ENCODE data around the gene DECR2. TPM values are rescaled to one million over a fixed set of nuclear protein-coding genes. Genes with fewer than 3 reads are reported as not detected.

DECR2 gene
- total RNA-seq, 1 donor from 2014 or later: 7.1 TPM

GRCh38 chr16:399340-400019 is 2.2 kb upstream of the DECR2 start:
- H3K27ac Mint-ChIP-seq: no peak overlapping the region
- Histone ChIP-seq H3K4me3 (no peak overlapping the region), H4K20me1 (ENCODE audit: low read depth) (peaks cover 26% of the 10 kb centered on the region), H3K27ac (no peak overlapping the region), H3K27me3 (peaks cover 2% of the 10 kb centered on the region), H3K9me3 (ENCODE audit: low read depth) (no peaks in the 10 kb centered on the region), H3K9ac (no peak overlapping the region), H3F3A (ENCODE audit: low read depth) (peaks cover 70% of the 10 kb centered on the region), H3K79me2 (ENCODE audit: low read depth) (peaks cover 6% of the 10 kb centered on the region), H3K4me1 (peaks cover 7% of the 10 kb centered on the region), H2AFZ (replicated peaks) (no peak overlapping the region), H3K4me2 (no peak overlapping the region), H3K36me3 (no peaks in the 10 kb centered on the region)
- peak overlapping the region; percentile 81 for H3K4me3 Mint-ChIP-seq
- no peak for TF ChIP-seq EZH2phosphoT487 (IDR thresholded peaks at IDR 0.05)
- no peak for TF ChIP-seq CTCF (IDR thresholded peaks at IDR 0.05)
- no peak for TF ChIP-seq EZH2 (IDR thresholded peaks at IDR 0.05)
- peaks cover 23% of the 10 kb centered on the region for H3K4me1 Mint-ChIP-seq
- no peaks in the 10 kb centered on the region for H3K9me3 Mint-ChIP-seq
- peaks cover 2% of the 10 kb centered on the region for H3K36me3 Mint-ChIP-seq
- H3K27me3 Mint-ChIP-seq (ENCODE audit: insufficient read depth, low read depth): peaks cover 5% of the 10 kb centered on the region
- DNase-seq (ENCODE audit: low spot score): no peak

- peaks cover 5% of the 10 kb centered on the region for H3K27me3 Mint-ChIP-seq (ENCODE audit: insufficient read depth, low read depth)
- H3K27ac ChIP-seq: no peak overlapping the region
- peaks cover 2% of the 10 kb centered on the region for H3K27me3 ChIP-seq
- H3K4me3 Mint-ChIP-seq: peak overlapping the region; percentile 83
- H4K20me1 ChIP-seq (ENCODE audit: low read depth): peaks cover 26% of the 10 kb centered on the region
- no peaks in the 10 kb centered on the region for H3K9me3 Mint-ChIP-seq
- H3K4me1 Mint-ChIP-seq: peaks cover 23% of the 10 kb centered on the region
- H3K9ac ChIP-seq: no peak overlapping the region
- H3K4me1 ChIP-seq: peaks cover 7% of the 10 kb centered on the region
- no peak overlapping the region for H2AFZ ChIP-seq (replicated peaks)
- peaks cover 2% of the 10 kb centered on the region for H3K36me3 Mint-ChIP-seq
- no peaks in the 10 kb centered on the region for H3K9me3 ChIP-seq (ENCODE audit: low read depth)
- DNase-seq (ENCODE audit: low spot score): no peak
- no peak overlapping the region for H3K27ac Mint-ChIP-seq
- no peaks in the 10 kb centered on the region for H3K36me3 ChIP-seq
- peaks cover 6% of the 10 kb centered on the region for H3K79me2 ChIP-seq (ENCODE audit: low read depth)
- peaks cover 70% of the 10 kb centered on the region for H3F3A ChIP-seq (ENCODE audit: low read depth)
- no peak overlapping the region for H3K4me3 ChIP-seq
- peak overlapping the region; percentile 79 for H3K4me2 ChIP-seq
- TF ChIP-seq EZH2 (IDR thresholded peaks at IDR 0.05) (no peak), EZH2phosphoT487 (IDR thresholded peaks at IDR 0.05) (no peak), CTCF (IDR thresholded peaks at IDR 0.05) (no peak)
Observed at GRCh38 chr16:400061-400591, 1.6 kb upstream of the DECR2 start.

GRCh38 chr16:404971-405486 is 3.3 kb downstream of the DECR2 start:
- Histone ChIP-seq H3K27ac (no peak overlapping the region), H3K9ac (no peak overlapping the region), H3K4me3 (no peak overlapping the region), H3K4me1 (no peaks in the 10 kb centered on the region), H4K20me1 (ENCODE audit: low read depth) (peaks cover 7% of the 10 kb centered on the region), H3F3A (ENCODE audit: low read depth) (peaks cover 31% of the 10 kb centered on the region), H3K4me2 (no peak overlapping the region), H3K36me3 (no peaks in the 10 kb centered on the region), H3K79me2 (ENCODE audit: low read depth) (peaks cover 6% of the 10 kb centered on the region), H3K27me3 (no peaks in the 10 kb centered on the region), H3K9me3 (ENCODE audit: low read depth) (no peaks in the 10 kb centered on the region), H2AFZ (replicated peaks) (no peak overlapping the region)
- Mint-ChIP-seq H3K27me3 (ENCODE audit: insufficient read depth, low read depth) (no peaks in the 10 kb centered on the region), H3K9me3 (no peaks in the 10 kb centered on the region), H3K4me1 (peaks cover 7% of the 10 kb centered on the region), H3K36me3 (peaks cover 2% of the 10 kb centered on the region), H3K27ac (no peak overlapping the region), H3K4me3 (no peak overlapping the region)
- no peak for DNase-seq (ENCODE audit: low spot score)
- no peak for TF ChIP-seq EZH2 (IDR thresholded peaks at IDR 0.05)
- TF ChIP-seq EZH2phosphoT487 (IDR thresholded peaks at IDR 0.05): no peak
- TF ChIP-seq CTCF (IDR thresholded peaks at IDR 0.05): no peak
